Activated B cell treated with CpG ODN at 0.5 μM for 24 hours (primary cell): ENCODE measurements around the gene MACROD2. TPM values are rescaled to one million over a fixed set of nuclear protein-coding genes. Genes with fewer than 3 reads are reported as not detected.

Source experiments
- ATAC-seq: fragments of 200-7000 bp; cut with Tn5 transposase; one replicate; pipeline ENCODE4 v1.10.0; 2021; ENCODE audit warnings: low read depth, mild to moderate bottlenecking, moderate library complexity
- CTCF ChIA-PET: fragments of 350-600 bp; sonication (Branson Sonifier 250); formaldehyde crosslinking; loops from one replicate; lab custom pipeline; 2021; ENCODE audit warnings: antibody characterized with exemption; lab: Charles Lee
- POLR2A ChIA-PET: fragments of 350-600 bp; sonication (Branson Sonifier 250); formaldehyde crosslinking; loops from one replicate; lab custom pipeline; 2021; ENCODE audit warnings: antibody characterized with exemption; lab: Charles Lee
- DNase-seq: peaks from one replicate; pipeline ENCODE4 v3.0.0; 2022
- H3K27ac Mint-ChIP-seq: one replicate; pipeline ENCODE4 v1.8.0; 2020; ENCODE audit warnings: mixed read lengths
- H3K27me3 Mint-ChIP-seq: one replicate; pipeline ENCODE4 v1.8.0; 2021; ENCODE audit warnings: mixed read lengths
- H3K36me3 Mint-ChIP-seq: one replicate; pipeline ENCODE4 v1.8.0; 2021; ENCODE audit warnings: low read depth, mixed read lengths
- H3K4me1 Mint-ChIP-seq: one replicate; pipeline ENCODE4 v1.8.0; 2021; ENCODE audit warnings: mixed read lengths
- H3K4me3 Mint-ChIP-seq: one replicate; pipeline ENCODE4 v1.8.0; 2020; ENCODE audit warnings: mild to moderate bottlenecking, mixed read lengths
- H3K9me3 Mint-ChIP-seq: one replicate; pipeline ENCODE4 v1.8.0; 2020; ENCODE audit warnings: mixed read lengths
- intact Hi-C: fragments of 100-400 bp; cut with micrococcal nuclease; formaldehyde crosslinking; loops from one replicate; pipeline ENCODE4 v1.15.1; 2024
- total RNA-seq: library from RNA; stranded (reverse); gene quantifications from 2 replicates; pipeline ENCODE4 v1.2.3, GENCODE V29; 2022
- TF ChIP-seq, protein P1 (sequence below): fragments of 200-600 bp; IDR thresholded peaks from one replicate; pipeline ENCODE4 v1.8.0; 2022; ENCODE audit warnings: antibody characterized with exemption, mild to moderate bottlenecking

Gene MACROD2
- total RNA-seq, 1 donor from 2014 or later = 55.1 TPM

DNA sequence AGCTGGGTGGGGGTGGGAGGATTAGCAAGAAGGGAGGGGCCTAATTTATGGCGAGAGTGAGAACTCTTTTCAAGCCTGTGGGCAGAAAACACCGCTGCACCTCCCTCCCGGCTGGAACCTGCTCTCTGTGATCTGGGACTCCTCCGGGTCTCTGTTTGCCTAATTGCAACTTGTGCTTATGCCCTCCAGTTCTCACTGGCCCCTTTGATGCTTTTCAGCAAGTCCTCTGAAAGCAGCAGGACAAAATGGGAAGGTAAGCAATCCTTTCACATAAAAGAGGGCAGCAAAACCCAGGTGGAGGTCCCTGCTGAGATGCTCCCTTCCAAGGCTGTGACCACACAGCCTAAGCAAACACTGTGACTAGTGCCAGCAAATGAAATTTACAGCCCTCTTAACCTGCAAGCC, 865.1 kb downstream of the MACROD2 start:
- no peak overlapping the region for H3K27ac Mint-ChIP-seq
- TF ChIP-seq, protein P1, sequence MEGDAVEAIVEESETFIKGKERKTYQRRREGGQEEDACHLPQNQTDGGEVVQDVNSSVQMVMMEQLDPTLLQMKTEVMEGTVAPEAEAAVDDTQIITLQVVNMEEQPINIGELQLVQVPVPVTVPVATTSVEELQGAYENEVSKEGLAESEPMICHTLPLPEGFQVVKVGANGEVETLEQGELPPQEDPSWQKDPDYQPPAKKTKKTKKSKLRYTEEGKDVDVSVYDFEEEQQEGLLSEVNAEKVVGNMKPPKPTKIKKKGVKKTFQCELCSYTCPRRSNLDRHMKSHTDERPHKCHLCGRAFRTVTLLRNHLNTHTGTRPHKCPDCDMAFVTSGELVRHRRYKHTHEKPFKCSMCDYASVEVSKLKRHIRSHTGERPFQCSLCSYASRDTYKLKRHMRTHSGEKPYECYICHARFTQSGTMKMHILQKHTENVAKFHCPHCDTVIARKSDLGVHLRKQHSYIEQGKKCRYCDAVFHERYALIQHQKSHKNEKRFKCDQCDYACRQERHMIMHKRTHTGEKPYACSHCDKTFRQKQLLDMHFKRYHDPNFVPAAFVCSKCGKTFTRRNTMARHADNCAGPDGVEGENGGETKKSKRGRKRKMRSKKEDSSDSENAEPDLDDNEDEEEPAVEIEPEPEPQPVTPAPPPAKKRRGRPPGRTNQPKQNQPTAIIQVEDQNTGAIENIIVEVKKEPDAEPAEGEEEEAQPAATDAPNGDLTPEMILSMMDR = no peak
- intact Hi-C loops = no loop called here
- peaks cover 3% of the 10 kb centered on the region for H3K27me3 Mint-ChIP-seq
- DNase-seq (no peak), ATAC-seq (no peak)
- H3K4me3 Mint-ChIP-seq = no peak overlapping the region
- no peaks in the 10 kb centered on the region for H3K9me3 Mint-ChIP-seq
- no peaks in the 10 kb centered on the region for H3K4me1 Mint-ChIP-seq
- ChIA-PET POLR2A (no interaction called here), CTCF (no interaction called here)
- H3K36me3 Mint-ChIP-seq = no peaks in the 10 kb centered on the region

DNA sequence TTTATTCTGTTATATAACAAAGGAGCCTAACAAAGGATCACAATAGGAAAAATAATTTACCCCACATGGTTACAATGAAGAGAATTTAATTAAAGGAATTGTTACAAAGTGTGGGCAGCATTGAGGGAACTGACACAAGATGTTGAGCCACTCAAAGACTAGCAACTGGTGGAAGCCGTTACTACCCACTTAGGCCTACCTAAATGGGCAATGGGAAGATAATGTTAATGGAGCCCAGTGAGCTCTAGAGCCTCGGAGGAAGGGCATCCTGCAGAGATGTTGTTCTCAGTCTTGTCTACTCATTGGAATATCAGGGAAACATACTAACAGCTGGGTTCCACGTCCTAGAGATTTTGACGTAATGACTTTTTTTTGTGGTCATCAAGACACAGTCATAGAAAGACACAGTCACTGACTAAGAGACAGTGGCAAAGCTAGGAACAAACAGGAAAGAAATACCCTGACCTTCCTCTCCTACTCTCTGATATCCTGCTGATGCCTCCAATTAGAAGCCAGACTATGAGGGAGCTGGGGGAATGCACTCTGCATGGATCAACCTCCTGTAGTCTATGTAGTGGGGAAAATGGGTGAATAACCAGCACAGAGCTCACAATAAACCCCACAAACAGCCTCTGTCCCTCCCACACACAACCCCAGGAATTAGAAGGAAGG, 865.8 kb downstream of the MACROD2 start:
- DNase-seq = no peak
- ATAC-seq = no peak
- TF ChIP-seq, protein P1 = no peak
- H3K27me3 Mint-ChIP-seq = peaks cover 3% of the 10 kb centered on the region
- H3K9me3 Mint-ChIP-seq = no peaks in the 10 kb centered on the region
- intact Hi-C loops = no loop called here
- H3K4me1 Mint-ChIP-seq = no peaks in the 10 kb centered on the region
- H3K27ac Mint-ChIP-seq = no peak overlapping the region
- no peak overlapping the region for H3K4me3 Mint-ChIP-seq
- ChIA-PET POLR2A (no interaction called here), CTCF (no interaction called here)
- no peaks in the 10 kb centered on the region for H3K36me3 Mint-ChIP-seq

DNA sequence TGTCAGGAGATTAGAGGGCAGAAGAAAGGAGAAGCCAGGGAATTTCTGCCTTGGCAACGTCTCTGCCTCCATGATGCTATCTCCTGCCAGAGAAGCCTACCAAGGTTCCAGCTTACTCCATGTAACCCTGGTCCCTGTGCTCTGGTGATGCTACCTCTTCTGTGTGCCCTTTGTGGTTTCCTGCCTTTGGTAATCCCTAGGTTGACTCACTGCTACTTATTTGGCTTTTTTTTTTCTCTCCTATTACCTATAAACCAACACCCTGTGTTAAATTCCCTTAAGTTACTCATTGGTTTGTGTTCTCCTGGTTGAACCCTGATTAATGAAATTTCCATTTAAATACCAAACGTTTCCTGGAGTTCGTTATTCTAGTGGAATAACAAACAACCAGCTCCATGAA, 869.9 kb downstream of the MACROD2 start:
- ChIA-PET CTCF (no interaction called here), POLR2A (interaction anchor here (0.7 kb wide), 1 partner anchor 10 kb away, joined by 4 read pairs; no protein-coding TSS in a partner anchor)
- intact Hi-C loops = no loop called here
- Mint-ChIP-seq H3K36me3 (no peaks in the 10 kb centered on the region), H3K4me1 (no peaks in the 10 kb centered on the region), H3K27me3 (no peaks in the 10 kb centered on the region), H3K9me3 (no peaks in the 10 kb centered on the region), H3K4me3 (no peak overlapping the region), H3K27ac (no peak overlapping the region)
- TF ChIP-seq, protein P1 = no peak
- DNase-seq (no peak), ATAC-seq (no peak)

DNA sequence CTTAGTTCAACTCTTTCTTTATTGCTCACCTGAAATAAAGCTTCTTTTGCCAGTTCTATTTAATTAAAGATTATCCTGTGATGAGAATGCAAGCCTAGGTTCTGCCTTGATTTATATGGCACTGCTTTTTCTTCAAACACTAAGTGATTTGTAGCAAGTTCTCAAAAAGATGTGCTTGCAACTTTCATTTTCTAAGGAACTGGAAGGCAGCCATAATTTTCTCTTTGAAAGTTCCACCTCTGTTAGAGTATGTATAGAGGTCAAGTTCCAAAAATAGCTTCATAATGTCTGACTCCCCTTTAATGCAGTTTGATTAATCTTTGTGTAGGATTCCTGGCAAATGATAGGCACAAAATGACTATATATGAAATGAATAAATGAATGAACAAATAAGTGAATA, 870.4 kb downstream of the MACROD2 start:
- intact Hi-C loops = no loop called here
- ChIA-PET CTCF (no interaction called here), POLR2A (interaction anchor here (0.7 kb wide), 1 partner anchor 10 kb away, joined by 4 read pairs; no protein-coding TSS in a partner anchor)
- TF ChIP-seq, protein P1 = no peak
- Mint-ChIP-seq H3K4me3 (no peak overlapping the region), H3K27ac (no peak overlapping the region), H3K4me1 (no peaks in the 10 kb centered on the region), H3K36me3 (no peaks in the 10 kb centered on the region), H3K9me3 (no peaks in the 10 kb centered on the region), H3K27me3 (peaks cover 3% of the 10 kb centered on the region)
- ATAC-seq = no peak
- DNase-seq = no peak

DNA sequence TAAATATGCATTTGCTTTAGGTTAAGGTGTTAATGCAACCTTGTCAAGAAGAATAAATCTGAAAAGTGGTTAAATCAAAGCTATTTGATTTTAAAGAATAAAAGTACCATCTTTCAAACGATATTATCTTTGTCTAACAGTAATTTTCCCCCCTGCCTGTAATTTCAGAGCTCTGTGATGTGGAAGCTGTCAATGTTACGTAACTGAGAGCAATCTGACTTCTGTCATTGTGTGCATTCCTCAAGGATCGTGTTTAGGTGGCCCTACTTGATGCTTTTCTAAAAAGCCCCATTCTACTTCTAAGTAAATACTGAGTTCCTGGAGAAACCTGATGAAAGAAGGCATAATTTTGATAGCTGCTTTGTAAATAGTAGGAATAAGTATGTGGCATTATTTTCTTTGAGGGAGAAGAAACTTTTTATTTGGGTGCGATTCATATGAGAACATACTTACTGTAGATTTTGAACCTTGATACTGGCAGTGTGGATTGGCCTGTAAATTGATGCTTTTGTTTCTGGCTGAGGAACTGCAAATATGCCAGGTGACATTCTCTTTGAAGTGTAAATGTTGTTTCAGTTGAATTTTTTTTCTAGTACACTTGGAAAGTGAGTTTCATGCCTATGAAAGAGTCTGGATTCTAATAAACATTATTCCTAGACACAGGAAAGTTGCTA, 871.7 kb downstream of the MACROD2 start:
- intact Hi-C loops = no loop called here
- no peaks in the 10 kb centered on the region for H3K9me3 Mint-ChIP-seq
- DNase-seq = no peak
- H3K27me3 Mint-ChIP-seq = peaks cover 6% of the 10 kb centered on the region
- CTCF ChIA-PET = no interaction called here
- H3K27ac Mint-ChIP-seq = no peak overlapping the region
- POLR2A ChIA-PET = no interaction called here
- no peaks in the 10 kb centered on the region for H3K36me3 Mint-ChIP-seq
- no peaks in the 10 kb centered on the region for H3K4me1 Mint-ChIP-seq
- ATAC-seq = no peak
- H3K4me3 Mint-ChIP-seq = no peak overlapping the region
- TF ChIP-seq, protein P1 = no peak
